ENCODE results near the gene SEMA3E. TPM values are rescaled to one million over a fixed set of nuclear protein-coding genes. Genes with fewer than 3 reads are reported as not detected.

SEMA3E gene
- total and polyA plus RNA-seq, 10 of the 15 experiments (the other 5 are each of a cell fraction or from before 2014, with no cell fraction given), result 0.08 to 2.0 (median 0.82) TPM

DNA sequence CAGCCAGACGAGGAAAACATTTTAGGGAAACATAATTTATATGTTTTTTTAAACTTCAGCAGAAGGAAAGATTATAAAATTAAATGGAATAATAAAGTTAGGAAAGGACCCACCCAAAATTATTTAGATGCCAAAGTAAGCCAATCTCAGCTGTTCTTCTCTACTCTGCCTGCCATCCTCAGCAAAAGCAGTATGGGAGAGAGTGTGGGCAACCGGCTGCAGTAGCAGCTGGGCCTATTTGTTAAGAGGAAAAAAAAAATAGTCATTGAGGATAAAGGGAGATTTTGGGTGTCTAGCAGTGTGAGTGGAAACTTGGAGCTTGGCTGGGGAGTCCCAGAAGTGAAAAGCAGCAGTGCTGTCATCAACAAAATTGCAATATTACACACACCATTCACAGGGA, 15.4 kb downstream of the SEMA3E start:
- WGBS (ENCODE audit: insufficient coverage, insufficient replicate concordance, low lambda C conversion rate, missing lambda C conversion rate), result 43% methylated on average over 2 of the region's 2 CpGs
- in situ Hi-C loops (cut with MboI) (no loop called here), intact Hi-C loops (cut with micrococcal nuclease; ENCODE audit: unreplicated experiment) (no loop called here)

More for the DNA sequence above, 15.4 kb downstream of the SEMA3E start:
- Histone ChIP-seq H4K20me1 (ENCODE audit: control insufficient read depth, insufficient read depth) (no peaks in the 10 kb centered on the region), H2AFZ (ENCODE audit: control insufficient read depth, low read depth, low read length) (no peak overlapping the region), H3K9me3 (replicated peaks; ENCODE audit: control insufficient read depth, insufficient read depth, low read length) (no peaks in the 10 kb centered on the region), H3K9ac (ENCODE audit: control insufficient read depth, insufficient read depth, low read length) (no peak overlapping the region), H3K4me2 (ENCODE audit: control insufficient read depth, insufficient read depth) (no peak overlapping the region), H3K4me3 (no peak overlapping the region), H3K79me2 (ENCODE audit: control insufficient read depth, insufficient read depth, low read length) (no peaks in the 10 kb centered on the region), H3K27me3 (replicated peaks in 1 of 2; ENCODE audit: control insufficient read depth in 2 of 2, insufficient read depth in 2 of 2, low read length in 1 of 2) (no peaks in the 10 kb centered on the region), H3K27ac (ENCODE audit: control insufficient read depth, insufficient read depth) (no peak overlapping the region), H3K36me3 (ENCODE audit: control insufficient read depth in 2 of 2, insufficient read depth in 2 of 2, low read length in 1 of 2) (no peaks in the 10 kb centered on the region), H3K4me1 (ENCODE audit: control insufficient read depth, insufficient read depth, low read length) (no peaks in the 10 kb centered on the region)
- CTCF ChIA-PET, result interaction anchor here (0.9 kb wide), 2 partner anchors 8 to 9 kb away, joined by 3 read pairs; no protein-coding TSS in a partner anchor
- POLR2A ChIA-PET, result no interaction called here
- BruUV-seq (replicated peaks), result no TSS peak
- no peak for DNase-seq (ENCODE audit: low read depth, low spot score)
- TF ChIP-seq NKRF (conservative IDR thresholded peaks at IDR 0.05) (no peak), NFIC (IDR thresholded peaks at IDR 0.05; ENCODE audit: low read depth, low read length) (no peak), NFYA (IDR thresholded peaks at IDR 0.05; ENCODE audit: borderline replicate concordance, low read depth, low read length) (no peak), PAX8 (IDR thresholded peaks at IDR 0.05) (no peak), POLR2AphosphoS2 (IDR thresholded peaks at IDR 0.05; ENCODE audit: low read depth, low read length) (no peak), SMAD5 (IDR thresholded peaks at IDR 0.05; ENCODE audit: low read depth) (no peak)
- TF ChIP-seq, protein P1, sequence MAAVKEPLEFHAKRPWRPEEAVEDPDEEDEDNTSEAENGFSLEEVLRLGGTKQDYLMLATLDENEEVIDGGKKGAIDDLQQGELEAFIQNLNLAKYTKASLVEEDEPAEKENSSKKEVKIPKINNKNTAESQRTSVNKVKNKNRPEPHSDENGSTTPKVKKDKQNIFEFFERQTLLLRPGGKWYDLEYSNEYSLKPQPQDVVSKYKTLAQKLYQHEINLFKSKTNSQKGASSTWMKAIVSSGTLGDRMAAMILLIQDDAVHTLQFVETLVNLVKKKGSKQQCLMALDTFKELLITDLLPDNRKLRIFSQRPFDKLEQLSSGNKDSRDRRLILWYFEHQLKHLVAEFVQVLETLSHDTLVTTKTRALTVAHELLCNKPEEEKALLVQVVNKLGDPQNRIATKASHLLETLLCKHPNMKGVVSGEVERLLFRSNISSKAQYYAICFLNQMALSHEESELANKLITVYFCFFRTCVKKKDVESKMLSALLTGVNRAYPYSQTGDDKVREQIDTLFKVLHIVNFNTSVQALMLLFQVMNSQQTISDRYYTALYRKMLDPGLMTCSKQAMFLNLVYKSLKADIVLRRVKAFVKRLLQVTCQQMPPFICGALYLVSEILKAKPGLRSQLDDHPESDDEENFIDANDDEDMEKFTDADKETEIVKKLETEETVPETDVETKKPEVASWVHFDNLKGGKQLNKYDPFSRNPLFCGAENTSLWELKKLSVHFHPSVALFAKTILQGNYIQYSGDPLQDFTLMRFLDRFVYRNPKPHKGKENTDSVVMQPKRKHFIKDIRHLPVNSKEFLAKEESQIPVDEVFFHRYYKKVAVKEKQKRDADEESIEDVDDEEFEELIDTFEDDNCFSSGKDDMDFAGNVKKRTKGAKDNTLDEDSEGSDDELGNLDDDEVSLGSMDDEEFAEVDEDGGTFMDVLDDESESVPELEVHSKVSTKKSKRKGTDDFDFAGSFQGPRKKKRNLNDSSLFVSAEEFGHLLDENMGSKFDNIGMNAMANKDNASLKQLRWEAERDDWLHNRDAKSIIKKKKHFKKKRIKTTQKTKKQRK (IDR thresholded peaks at IDR 0.05; ENCODE audit: low read depth, low read length), result no peak
- RAD21 ChIA-PET (ENCODE audit: unreplicated experiment), result no interaction called here
- FAIRE-seq, result no peak
- SMC1A ChIA-PET (ENCODE audit: uncharacterized antibody, unreplicated experiment), result no interaction called here
- no peak for ATAC-seq

All from GM12878 (cell line).